ENCODE data around the gene TJP1. TPM values are rescaled to one million over a fixed set of nuclear protein-coding genes. Genes with fewer than 3 reads are reported as not detected.

The TJP1 gene
- total and polyA plus RNA-seq, 2 of the 8 experiments (the other 6 are each of a cell fraction or from before 2014, with no cell fraction given), result 46.3 to 138 TPM

- TF ChIP-seq EZH2 (IDR thresholded peaks at IDR 0.05; ENCODE audit: low read depth, low read length, severe bottlenecking), result no peak
- no peak for TF ChIP-seq HDAC6 (IDR thresholded peaks at IDR 0.05; ENCODE audit: low read depth, low read length)
- no peak for TF ChIP-seq BACH1 (IDR thresholded peaks at IDR 0.05; ENCODE audit: low read length)
- no peak for TF ChIP-seq NANOG (IDR thresholded peaks at IDR 0.05; ENCODE audit: insufficient read depth, low read depth, low read length, poor library complexity, severe bottlenecking)
- TF ChIP-seq ATF3 (IDR thresholded peaks at IDR 0.05; ENCODE audit: insufficient read depth, low read depth, low read length), result no peak
- TF ChIP-seq GABPA (IDR thresholded peaks at IDR 0.05; ENCODE audit: borderline replicate concordance, insufficient read depth, low read length), result no peak
- no peak for TF ChIP-seq TBP (IDR thresholded peaks at IDR 0.05; ENCODE audit: low read depth, low read length)
- no peak for TF ChIP-seq SIN3A (conservative IDR thresholded peaks at IDR 0.05 in 1 of 2, IDR thresholded peaks at IDR 0.05 in 1 of 2; ENCODE audit: low read depth in 1 of 2, low read length in 2 of 2)
- TF ChIP-seq MAFK (IDR thresholded peaks at IDR 0.05; ENCODE audit: low read depth, low read length), result no peak
- no peaks in the 10 kb centered on the region for H3K9me3 ChIP-seq (ENCODE audit: insufficient read depth in 2 of 2, low read depth in 1 of 2, low read length in 1 of 2)
- 84% methylated on average over 4 of the region's 4 CpGs; no CpG with 5 or more reads in 1 of the 2 experiments for WGBS, 2 experiments (ENCODE audit: extremely low coverage in 1 of 2, insufficient coverage in 1 of 2, insufficient read length in 1 of 2, insufficient replicate concordance in 2 of 2, low coverage in 1 of 2, low lambda C conversion rate in 2 of 2, missing lambda C conversion rate in 1 of 2)
- H3K4me1 ChIP-seq (replicated peaks in 1 of 4; ENCODE audit: control insufficient read depth in 3 of 4, insufficient read depth in 4 of 4, low read length in 3 of 4), result peaks cover 0 to 2% (median under 1%) of the 10 kb centered on the region in 4 experiments; a peak in 3 of 7 replicates
- H2AK5ac ChIP-seq (ENCODE audit: low read depth, low read length), result no peak overlapping the region
- DNase-seq (ENCODE audit: low read depth in 1 of 2, low spot score in 2 of 2), result no peak
- H2AFZ ChIP-seq (ENCODE audit: low read length), result no peak overlapping the region
- H2BK5ac ChIP-seq (ENCODE audit: low read depth, low read length), result no peak overlapping the region
- H3K36me3 ChIP-seq (ENCODE audit: control insufficient read depth in 2 of 4, insufficient read depth in 4 of 4, low read length in 3 of 4), result peaks cover 0 to 27% (median 8%) of the 10 kb centered on the region in 4 experiments; a peak in 4 of 8 replicates
- H4K8ac ChIP-seq (ENCODE audit: extremely low read depth, insufficient read depth, low read length), result no peak overlapping the region
- POLR2A ChIA-PET (ENCODE audit: partially characterized antibody), result no interaction called here
- H3K9ac ChIP-seq (replicated peaks in 1 of 4; ENCODE audit: extremely low read depth in 1 of 4, low read depth in 3 of 4, low read length in 3 of 4), result no peak overlapping the region
- no peak overlapping the region for H2BK120ac ChIP-seq (replicated peaks; ENCODE audit: low read depth, low read length)
- H3K79me2 ChIP-seq (ENCODE audit: control insufficient read depth in 1 of 2, insufficient read depth in 2 of 2, low read length in 2 of 2), result peaks cover 0 to 52% of the 10 kb centered on the region in 2 experiments; a peak in 3 of 4 replicates
- H3K4me2 ChIP-seq (ENCODE audit: insufficient read depth in 1 of 2, low read depth in 2 of 2, low read length in 2 of 2), result no peak overlapping the region
- H4K5ac ChIP-seq (ENCODE audit: insufficient read length, low read depth, low read length), result no peak overlapping the region
- peaks cover 2 to 6% of the 10 kb centered on the region in 2 experiments for H4K20me1 ChIP-seq (replicated peaks in 1 of 2; ENCODE audit: control insufficient read depth in 1 of 2, insufficient read depth in 2 of 2, low read length in 2 of 2)
- H3K79me1 ChIP-seq (ENCODE audit: low read depth, low read length), result peaks cover 3% of the 10 kb centered on the region; the same call in 1 of the 2 replicates
- no peak overlapping the region for H4K91ac ChIP-seq (replicated peaks; ENCODE audit: insufficient read length, low read length)
- H3K4me3 ChIP-seq (ENCODE audit: extremely low read depth in 1 of 4, insufficient read depth in 2 of 4, low read depth in 3 of 4, low read length in 4 of 4), result no peak overlapping the region
- H3K27me3 ChIP-seq (replicated peaks in 1 of 4; ENCODE audit: control insufficient read depth in 3 of 4, extremely low read depth in 1 of 4, insufficient read depth in 3 of 4, low read length in 3 of 4), result no peaks in the 10 kb centered on the region
- no peak overlapping the region for H3K14ac ChIP-seq (ENCODE audit: insufficient read length)
- no peak overlapping the region for H2BK20ac ChIP-seq (ENCODE audit: low read length)
- H3K18ac ChIP-seq (ENCODE audit: extremely low read depth, low read length), result no peak overlapping the region
- no peaks in the 10 kb centered on the region for H3K23me2 ChIP-seq (ENCODE audit: low read depth, low read length)
- no peak overlapping the region for H3K27ac ChIP-seq (ENCODE audit: low read depth, low read length)
- H3K23ac ChIP-seq (ENCODE audit: insufficient read length), result no peak overlapping the region
- no peak overlapping the region for H3K56ac ChIP-seq (replicated peaks; ENCODE audit: insufficient read length, low read depth, low read length)
- FAIRE-seq, result no peak
- H2BK12ac ChIP-seq (ENCODE audit: low read depth, low read length), result no peak overlapping the region
- no peak overlapping the region for H3K4ac ChIP-seq (replicated peaks; ENCODE audit: insufficient read length, low read depth, low read length)
- H2BK15ac ChIP-seq (ENCODE audit: low read length), result no peak overlapping the region
- CTCF ChIA-PET (ENCODE audit: partially characterized antibody), result no interaction called here
Measured at GRCh38 chr15:29773000-29773399, 49.3 kb downstream of the TJP1 start.
